ENCODE results near the gene SENP5. TPM values are rescaled to one million over a fixed set of nuclear protein-coding genes. Genes with fewer than 3 reads are reported as not detected.
"Not testable (repeated sequence)": the region's sequence is repeated elsewhere in the genome, so short reads cannot be mapped to it uniquely, and the experiment has no call there.

Gene SENP5
- polyA plus RNA-seq, 2 donors, result 5.7 to 8.4 TPM

- Histone ChIP-seq H3K27me3 (ENCODE audit: control insufficient read depth in 1 of 2, insufficient read depth in 2 of 2, low read length in 2 of 2) (no peaks in the 10 kb centered on the region), H3K9me3 (ENCODE audit: control insufficient read depth in 2 of 2, insufficient read depth in 1 of 2, low read depth in 1 of 2, low read length in 1 of 2) (no peaks in the 10 kb centered on the region), H3K4me1 (ENCODE audit: control insufficient read depth in 2 of 2, insufficient read depth in 2 of 2, low read length in 1 of 2) (no peaks in the 10 kb centered on the region), H3K4me3 (ENCODE audit: low read depth in 1 of 2, low read length in 2 of 2) (no peak overlapping the region), H3K27ac (ENCODE audit: low read depth in 2 of 2, low read length in 1 of 2) (no peak overlapping the region), H3K36me3 (ENCODE audit: control insufficient read depth in 2 of 2, insufficient read depth in 2 of 2, low read length in 1 of 2) (peaks cover 23 to 28% of the 10 kb centered on the region in 2 donors)
- 88 to 91% methylated on average over 3 of the region's 3 CpGs for WGBS, 2 donors
Measured at GRCh38 chr3:196932600-196932999, 64.9 kb downstream of the SENP5 start.

GRCh38 chr3:196936288-196936687 lies 68.6 kb downstream of the SENP5 start:
- Histone ChIP-seq H3K4me3 (ENCODE audit: low read depth in 1 of 2, low read length in 2 of 2) (no peak overlapping the region), H3K4me1 (ENCODE audit: control insufficient read depth in 2 of 2, insufficient read depth in 2 of 2, low read length in 1 of 2) (peaks cover 2 to 3% of the 10 kb centered on the region in 2 donors), H3K27ac (ENCODE audit: low read depth in 2 of 2, low read length in 1 of 2) (no peak overlapping the region), H3K36me3 (ENCODE audit: control insufficient read depth in 2 of 2, insufficient read depth in 2 of 2, low read length in 1 of 2) (peaks cover 28% of the 10 kb centered on the region in 2 donors), H3K9me3 (ENCODE audit: control insufficient read depth in 2 of 2, insufficient read depth in 1 of 2, low read depth in 1 of 2, low read length in 1 of 2) (no peaks in the 10 kb centered on the region), H3K27me3 (ENCODE audit: control insufficient read depth in 1 of 2, insufficient read depth in 2 of 2, low read length in 2 of 2) (no peaks in the 10 kb centered on the region)
- 87 to 94% methylated on average over 3 of the region's 3 CpGs for WGBS, 2 donors

- 77 to 85% methylated on average over 2 of the region's 2 CpGs for WGBS, 2 donors
- H3K36me3 ChIP-seq (ENCODE audit: control insufficient read depth in 2 of 2, insufficient read depth in 2 of 2, low read length in 1 of 2), result peaks cover 17 to 23% of the 10 kb centered on the region in 2 donors
- H3K27ac ChIP-seq (ENCODE audit: low read depth in 2 of 2, low read length in 1 of 2), result no peak overlapping the region
- no peaks in the 10 kb centered on the region for H3K27me3 ChIP-seq (ENCODE audit: control insufficient read depth in 1 of 2, insufficient read depth in 2 of 2, low read length in 2 of 2)
- H3K4me3 ChIP-seq (ENCODE audit: low read depth in 1 of 2, low read length in 2 of 2), result no peak overlapping the region
- H3K9me3 ChIP-seq (ENCODE audit: control insufficient read depth in 2 of 2, insufficient read depth in 1 of 2, low read depth in 1 of 2, low read length in 1 of 2), result no peaks in the 10 kb centered on the region
- peaks cover 2 to 3% of the 10 kb centered on the region in 2 donors for H3K4me1 ChIP-seq (ENCODE audit: control insufficient read depth in 2 of 2, insufficient read depth in 2 of 2, low read length in 1 of 2)
Measured at GRCh38 chr3:196938124-196938523, 70.4 kb downstream of the SENP5 start.

- H3K4me3 ChIP-seq (ENCODE audit: low read depth in 1 of 2, low read length in 2 of 2), result no peak overlapping the region
- no peak overlapping the region for H3K27ac ChIP-seq (ENCODE audit: low read depth in 2 of 2, low read length in 1 of 2)
- peaks cover 3% of the 10 kb centered on the region in 2 donors for H3K4me1 ChIP-seq (ENCODE audit: control insufficient read depth in 2 of 2, insufficient read depth in 2 of 2, low read length in 1 of 2)
- no peaks in the 10 kb centered on the region for H3K9me3 ChIP-seq (ENCODE audit: control insufficient read depth in 2 of 2, insufficient read depth in 1 of 2, low read depth in 1 of 2, low read length in 1 of 2)
- no peaks in the 10 kb centered on the region for H3K27me3 ChIP-seq (ENCODE audit: control insufficient read depth in 1 of 2, insufficient read depth in 2 of 2, low read length in 2 of 2)
- peaks cover 17 to 23% of the 10 kb centered on the region in 2 donors for H3K36me3 ChIP-seq (ENCODE audit: control insufficient read depth in 2 of 2, insufficient read depth in 2 of 2, low read length in 1 of 2)
- 84 to 88% methylated on average over 5 of the region's 5 CpGs for WGBS, 2 donors
Measured at GRCh38 chr3:196938576-196938975, 70.9 kb downstream of the SENP5 start.

- 0% methylated on average over 31 of the region's 31 CpGs for WGBS, 2 donors
- no peaks in the 10 kb centered on the region for H3K27me3 ChIP-seq (ENCODE audit: control insufficient read depth in 1 of 2, insufficient read depth in 2 of 2, low read length in 2 of 2)
- peak overlapping the region; percentile 98 to 99 for H3K27ac ChIP-seq (ENCODE audit: low read depth in 2 of 2, low read length in 1 of 2)
- peaks cover 7 to 12% of the 10 kb centered on the region in 2 donors for H3K36me3 ChIP-seq (ENCODE audit: control insufficient read depth in 2 of 2, insufficient read depth in 2 of 2, low read length in 1 of 2)
- peaks cover 3 to 5% of the 10 kb centered on the region in 2 donors for H3K4me1 ChIP-seq (ENCODE audit: control insufficient read depth in 2 of 2, insufficient read depth in 2 of 2, low read length in 1 of 2)
- H3K9me3 ChIP-seq (ENCODE audit: control insufficient read depth in 2 of 2, insufficient read depth in 1 of 2, low read depth in 1 of 2, low read length in 1 of 2), result no peaks in the 10 kb centered on the region
- peak overlapping the region; percentile 93 to 99 for H3K4me3 ChIP-seq (ENCODE audit: low read depth in 1 of 2, low read length in 2 of 2)
Measured at GRCh38 chr3:196941729-196942225, 74.1 kb downstream of the SENP5 start.

GRCh38 chr3:196942226-196942914 lies 74.7 kb downstream of the SENP5 start, which contains the start of gene NCBP2:
Gene NCBP2, minus strand, starts transcription at chr3:196942528. Its CDS starts 25 bp downstream, at chr3:196942503.
- peaks cover 3 to 5% of the 10 kb centered on the region in 2 donors for H3K4me1 ChIP-seq (ENCODE audit: control insufficient read depth in 2 of 2, insufficient read depth in 2 of 2, low read length in 1 of 2)
- H3K9me3 ChIP-seq (ENCODE audit: control insufficient read depth in 2 of 2, insufficient read depth in 1 of 2, low read depth in 1 of 2, low read length in 1 of 2), result no peaks in the 10 kb centered on the region
- WGBS, 2 donors, result 0 to 1% methylated on average over 64 to 77 of the region's 77 CpGs
- peak within 1 kb of the TSS; percentile 98 to 99 for H3K27ac ChIP-seq (ENCODE audit: low read depth in 2 of 2, low read length in 1 of 2)
- H3K4me3 ChIP-seq (ENCODE audit: low read depth in 1 of 2, low read length in 2 of 2), result peak within 1 kb of the TSS; percentile 93 to 99
- H3K27me3 ChIP-seq (ENCODE audit: control insufficient read depth in 1 of 2, insufficient read depth in 2 of 2, low read length in 2 of 2), result no peaks in the 10 kb centered on the region
- H3K36me3 ChIP-seq (ENCODE audit: control insufficient read depth in 2 of 2, insufficient read depth in 2 of 2, low read length in 1 of 2), result peaks cover 7% of the 10 kb centered on the region in 2 donors

- no peaks in the 10 kb centered on the region for H3K9me3 ChIP-seq (ENCODE audit: control insufficient read depth in 2 of 2, insufficient read depth in 1 of 2, low read depth in 1 of 2, low read length in 1 of 2)
- WGBS, 2 donors, result 0% methylated on average over 25 of the region's 25 CpGs
Measured at GRCh38 chr3:196942915-196943277, 75.2 kb downstream of the SENP5 start.

GRCh38 chr3:196944037-196944790 lies 76.5 kb downstream of the SENP5 start:
- not testable (repeated sequence) for H3K4me1 ChIP-seq (ENCODE audit: control insufficient read depth in 2 of 2, insufficient read depth in 2 of 2, low read length in 1 of 2); H3K9me3 ChIP-seq (ENCODE audit: control insufficient read depth in 2 of 2, insufficient read depth in 1 of 2, low read depth in 1 of 2, low read length in 1 of 2); H3K36me3 ChIP-seq (ENCODE audit: control insufficient read depth in 2 of 2, insufficient read depth in 2 of 2, low read length in 1 of 2); H3K27ac ChIP-seq (ENCODE audit: low read depth in 2 of 2, low read length in 1 of 2); H3K27me3 ChIP-seq (ENCODE audit: control insufficient read depth in 1 of 2, insufficient read depth in 2 of 2, low read length in 2 of 2)
- H3K4me3 ChIP-seq (ENCODE audit: low read depth in 1 of 2, low read length in 2 of 2), result peak overlapping the region in 1 of 2 donors; percentile 93
- WGBS, 2 donors, result 72 to 73% methylated on average over 14 of the region's 14 CpGs

More at GRCh38 chr3:196942915-196943277, 75.2 kb downstream of the SENP5 start:
- Histone ChIP-seq H3K27ac (ENCODE audit: low read depth in 2 of 2, low read length in 1 of 2) (peak overlapping the region; percentile 84 to 88), H3K36me3 (ENCODE audit: control insufficient read depth in 2 of 2, insufficient read depth in 2 of 2, low read length in 1 of 2) (peaks cover 3% of the 10 kb centered on the region in 2 donors), H3K27me3 (ENCODE audit: control insufficient read depth in 1 of 2, insufficient read depth in 2 of 2, low read length in 2 of 2) (no peaks in the 10 kb centered on the region), H3K4me3 (ENCODE audit: low read depth in 1 of 2, low read length in 2 of 2) (peak overlapping the region; percentile 93 to 99), H3K4me1 (ENCODE audit: control insufficient read depth in 2 of 2, insufficient read depth in 2 of 2, low read length in 1 of 2) (peaks cover 3 to 5% of the 10 kb centered on the region in 2 donors)

GRCh38 chr3:196947136-196947859 lies 79.6 kb downstream of the SENP5 start:
- no peak overlapping the region for H3K27ac ChIP-seq (ENCODE audit: low read depth in 2 of 2, low read length in 1 of 2)
- H3K9me3 ChIP-seq (ENCODE audit: control insufficient read depth in 2 of 2, insufficient read depth in 1 of 2, low read depth in 1 of 2, low read length in 1 of 2), result no peaks in the 10 kb centered on the region
- H3K27me3 ChIP-seq (ENCODE audit: control insufficient read depth in 1 of 2, insufficient read depth in 2 of 2, low read length in 2 of 2), result no peaks in the 10 kb centered on the region
- 81 to 86% methylated on average over 10 of the region's 10 CpGs for WGBS, 2 donors
- H3K4me1 ChIP-seq (ENCODE audit: control insufficient read depth in 2 of 2, insufficient read depth in 2 of 2, low read length in 1 of 2), result peaks cover 0 to 3% of the 10 kb centered on the region in 2 donors
- no peak overlapping the region for H3K4me3 ChIP-seq (ENCODE audit: low read depth in 1 of 2, low read length in 2 of 2)
- no peaks in the 10 kb centered on the region for H3K36me3 ChIP-seq (ENCODE audit: control insufficient read depth in 2 of 2, insufficient read depth in 2 of 2, low read length in 1 of 2)
